Hematopoietic multipotent progenitor cell (in vitro differentiated cells): Measurements from ENCODE around the gene NLRP10. TPM values are rescaled to one million over a fixed set of nuclear protein-coding genes. Genes with fewer than 3 reads are reported as not detected.

Source experiments
- DNase-seq, 3 donors: peaks; one replicate each; pipeline ENCODE4 v3.0.0-alpha.2; 2011 to 2015; ENCODE audit warnings: low read depth in 2 of 3, low spot score in 2 of 3
- total RNA-seq: library from RNA; depleted of rRNA; stranded (reverse); fragments of >200 nt; gene quantifications from one replicate; pipeline ENCODE4 v1.2.3, GENCODE V29; 2012

Gene NLRP10
- total RNA-seq, 1 donor: not detected

GRCh38 chr11:7977232-7977917, 12.1 kb upstream of the NLRP10 start:
- DNase-seq: no peak

- DNase-seq: no peak
Observed at GRCh38 chr11:7974668-7975067, 9.4 kb upstream of the NLRP10 start.

GRCh38 chr11:7973011-7973410, 7.8 kb upstream of the NLRP10 start:
- no peak for DNase-seq

- DNase-seq: no peak
Observed at GRCh38 chr11:7971846-7972245, 6.6 kb upstream of the NLRP10 start.

- no peak for DNase-seq
Observed at GRCh38 chr11:7969756-7970646, 4.8 kb upstream of the NLRP10 start.

- no peak for DNase-seq
Observed at GRCh38 chr11:7968686-7969085, 3.4 kb upstream of the NLRP10 start.

GRCh38 chr11:7967826-7968225, 2.6 kb upstream of the NLRP10 start:
- DNase-seq: no peak

GRCh38 chr11:7967097-7967496, 1.9 kb upstream of the NLRP10 start:
- DNase-seq: no peak

GRCh38 chr11:7964873-7965272, 374 bp downstream of the NLRP10 start:
- DNase-seq: no peak

GRCh38 chr11:7964261-7964660, 986 bp downstream of the NLRP10 start:
- no peak for DNase-seq

- DNase-seq: no peak
Observed at GRCh38 chr11:7955191-7955590, 10.1 kb downstream of the NLRP10 start.

GRCh38 chr11:7949934-7950333, 15.3 kb downstream of the NLRP10 start:
- no peak for DNase-seq

GRCh38 chr11:7944123-7944522, 21.1 kb downstream of the NLRP10 start:
- no peak for DNase-seq

- DNase-seq: no peak
Observed at GRCh38 chr11:7941608-7942007, 23.6 kb downstream of the NLRP10 start, which contains the start of gene OR10A3. Gene OR10A3, minus strand, starts transcription at chr11:7941708. Its CDS starts 2,188 bp downstream, at chr11:7939520.

GRCh38 chr11:7941146-7941545, 24.1 kb downstream of the NLRP10 start:
- DNase-seq: no peak

- peak in 1 of 3 donors; percentile 8 for DNase-seq
Observed at GRCh38 chr11:7936615-7937014, 28.6 kb downstream of the NLRP10 start.

GRCh38 chr11:7931168-7931567, 34.1 kb downstream of the NLRP10 start, which contains the start of gene OR10A6:
Gene OR10A6, minus strand, starts transcription at chr11:7931268. Its CDS starts 2,606 bp downstream, at chr11:7928662.
- no peak for DNase-seq

- DNase-seq: no peak
Observed at GRCh38 chr11:7927635-7928034, 37.6 kb downstream of the NLRP10 start.

GRCh38 chr11:7924536-7924935, 40.7 kb downstream of the NLRP10 start:
- DNase-seq: no peak

- no peak for DNase-seq
Observed at GRCh38 chr11:7918141-7918540, 47.1 kb downstream of the NLRP10 start.
